ENCODE data around the gene SIGLEC10. TPM values are rescaled to one million over a fixed set of nuclear protein-coding genes. Genes with fewer than 3 reads are reported as not detected.

Gene SIGLEC10
- polyA plus RNA-seq, 1 donor (not counting 4 experiments of a cell fraction or from before 2014, with no cell fraction given): not detected

DNA sequence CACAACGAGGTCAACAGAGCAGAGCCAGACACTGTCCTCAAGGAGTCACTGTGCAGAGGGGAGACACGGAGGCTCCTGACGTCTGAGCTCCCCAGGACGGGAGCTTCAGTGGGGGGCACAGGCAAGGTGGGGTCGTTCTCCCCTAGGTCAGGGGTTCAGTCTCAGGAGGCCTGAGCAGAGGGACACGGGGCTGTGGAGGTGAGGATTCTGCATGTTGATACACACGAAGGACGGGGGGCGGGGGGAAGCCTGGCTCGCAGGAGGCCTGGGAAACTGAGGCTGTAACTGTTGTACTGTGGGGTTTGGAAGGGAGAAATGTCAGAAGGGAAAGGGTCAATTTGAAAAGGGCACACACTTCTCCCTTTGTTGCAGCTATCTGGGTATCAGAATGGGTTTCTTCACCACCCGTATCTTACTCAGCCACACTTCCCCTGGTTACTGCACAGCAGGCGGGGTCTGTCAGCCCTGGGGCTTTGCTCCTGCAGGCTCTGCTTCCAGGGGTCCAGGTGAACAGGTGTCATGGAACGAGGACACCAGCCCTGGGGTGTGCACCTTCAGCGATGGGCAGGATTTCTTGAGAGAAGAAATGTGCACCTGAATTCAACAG is 41.6 kb upstream of the SIGLEC10 start:
- H4K20me1 ChIP-seq (ENCODE audit: control insufficient read depth, extremely low read depth, insufficient read depth, low read length): no peaks in the 10 kb centered on the region
- H3K27ac ChIP-seq (ENCODE audit: control insufficient read depth, insufficient read depth, low read length): no peak overlapping the region
- H3K4me3 ChIP-seq (ENCODE audit: control insufficient read depth in 2 of 3, extremely low read depth in 1 of 3, insufficient read depth in 2 of 3, low read depth in 1 of 3, low read length in 3 of 3): no peak overlapping the region
- H3K36me3 ChIP-seq (ENCODE audit: control insufficient read depth in 2 of 2, extremely low read depth in 1 of 2, insufficient read depth in 2 of 2, low read length in 2 of 2): no peaks in the 10 kb centered on the region
- no peak for FAIRE-seq
- DNase-seq (ENCODE audit: low read depth, low spot score): no peak
- no peak for TF ChIP-seq EZH2 (IDR thresholded peaks at IDR 0.05; ENCODE audit: low read length)
- TF ChIP-seq, protein P1, sequence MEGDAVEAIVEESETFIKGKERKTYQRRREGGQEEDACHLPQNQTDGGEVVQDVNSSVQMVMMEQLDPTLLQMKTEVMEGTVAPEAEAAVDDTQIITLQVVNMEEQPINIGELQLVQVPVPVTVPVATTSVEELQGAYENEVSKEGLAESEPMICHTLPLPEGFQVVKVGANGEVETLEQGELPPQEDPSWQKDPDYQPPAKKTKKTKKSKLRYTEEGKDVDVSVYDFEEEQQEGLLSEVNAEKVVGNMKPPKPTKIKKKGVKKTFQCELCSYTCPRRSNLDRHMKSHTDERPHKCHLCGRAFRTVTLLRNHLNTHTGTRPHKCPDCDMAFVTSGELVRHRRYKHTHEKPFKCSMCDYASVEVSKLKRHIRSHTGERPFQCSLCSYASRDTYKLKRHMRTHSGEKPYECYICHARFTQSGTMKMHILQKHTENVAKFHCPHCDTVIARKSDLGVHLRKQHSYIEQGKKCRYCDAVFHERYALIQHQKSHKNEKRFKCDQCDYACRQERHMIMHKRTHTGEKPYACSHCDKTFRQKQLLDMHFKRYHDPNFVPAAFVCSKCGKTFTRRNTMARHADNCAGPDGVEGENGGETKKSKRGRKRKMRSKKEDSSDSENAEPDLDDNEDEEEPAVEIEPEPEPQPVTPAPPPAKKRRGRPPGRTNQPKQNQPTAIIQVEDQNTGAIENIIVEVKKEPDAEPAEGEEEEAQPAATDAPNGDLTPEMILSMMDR (optimal IDR thresholded peaks at IDR 0.05 in 1 of 3, IDR thresholded peaks at IDR 0.05 in 1 of 3, conservative IDR thresholded peaks at IDR 0.05 in 1 of 3; ENCODE audit: extremely low read depth in 1 of 3, insufficient read depth in 2 of 3, low read length in 3 of 3): no peak
- H3K79me2 ChIP-seq (ENCODE audit: control insufficient read depth, insufficient read depth, low read length): no peaks in the 10 kb centered on the region
- no peak overlapping the region for H3K4me2 ChIP-seq (ENCODE audit: control insufficient read depth, extremely low read depth, insufficient read depth, low read depth, low read length)
- no peaks in the 10 kb centered on the region for H3K9me3 ChIP-seq (ENCODE audit: control insufficient read depth, low read depth, low read length)
- no peaks in the 10 kb centered on the region for H3K4me1 ChIP-seq (ENCODE audit: control insufficient read depth, extremely low read depth, insufficient read depth, low read length)
- H3K27me3 ChIP-seq (ENCODE audit: control insufficient read depth, extremely low read depth, insufficient read depth, low read length): no peaks in the 10 kb centered on the region
- no peaks in the 10 kb centered on the region for H3K9me1 ChIP-seq (ENCODE audit: control insufficient read depth, extremely low read depth, insufficient read depth, low read length)
- dilution Hi-C loops (cut with MboI; ENCODE audit: extremely low pct_ligation_motif_present, low sequenced_read_pairs): no loop called here
- no peak overlapping the region for H2AFZ ChIP-seq (ENCODE audit: control insufficient read depth, low read length)
- H3K9ac ChIP-seq (ENCODE audit: control insufficient read depth, extremely low read depth, insufficient read depth, low read length): no peak overlapping the region

GRCh38 chr19:51458051-51458645 is 40.7 kb upstream of the SIGLEC10 start, which contains the start of gene SIGLEC8:
SIGLEC8 (minus strand) TSS chr19:51458454; CDS start chr19:51458387, 67 bp downstream.
- FAIRE-seq (no peak), DNase-seq (ENCODE audit: low read depth, low spot score) (no peak)
- H2AFZ ChIP-seq (ENCODE audit: control insufficient read depth, low read length): no peak within 1 kb of the TSS
- dilution Hi-C loops (cut with MboI; ENCODE audit: extremely low pct_ligation_motif_present, low sequenced_read_pairs): no loop called here
- H3K9me3 ChIP-seq (ENCODE audit: control insufficient read depth, low read depth, low read length): no peaks in the 10 kb centered on the region
- H4K20me1 ChIP-seq (ENCODE audit: control insufficient read depth, extremely low read depth, insufficient read depth, low read length): no peaks in the 10 kb centered on the region
- H3K36me3 ChIP-seq (ENCODE audit: control insufficient read depth in 2 of 2, extremely low read depth in 1 of 2, insufficient read depth in 2 of 2, low read length in 2 of 2): no peaks in the 10 kb centered on the region
- no peaks in the 10 kb centered on the region for H3K9me1 ChIP-seq (ENCODE audit: control insufficient read depth, extremely low read depth, insufficient read depth, low read length)
- H3K27me3 ChIP-seq (ENCODE audit: control insufficient read depth, extremely low read depth, insufficient read depth, low read length): no peaks in the 10 kb centered on the region
- no peak within 1 kb of the TSS for H3K4me3 ChIP-seq (ENCODE audit: control insufficient read depth in 2 of 3, extremely low read depth in 1 of 3, insufficient read depth in 2 of 3, low read depth in 1 of 3, low read length in 3 of 3)
- TF ChIP-seq, protein P1 (optimal IDR thresholded peaks at IDR 0.05 in 1 of 3, IDR thresholded peaks at IDR 0.05 in 1 of 3, conservative IDR thresholded peaks at IDR 0.05 in 1 of 3; ENCODE audit: extremely low read depth in 1 of 3, insufficient read depth in 2 of 3, low read length in 3 of 3): no peak
- no peak for TF ChIP-seq EZH2 (IDR thresholded peaks at IDR 0.05; ENCODE audit: low read length)
- no peak within 1 kb of the TSS for H3K9ac ChIP-seq (ENCODE audit: control insufficient read depth, extremely low read depth, insufficient read depth, low read length)
- no peaks in the 10 kb centered on the region for H3K4me1 ChIP-seq (ENCODE audit: control insufficient read depth, extremely low read depth, insufficient read depth, low read length)
- H3K4me2 ChIP-seq (ENCODE audit: control insufficient read depth, extremely low read depth, insufficient read depth, low read depth, low read length): no peak within 1 kb of the TSS
- H3K27ac ChIP-seq (ENCODE audit: control insufficient read depth, insufficient read depth, low read length): no peak within 1 kb of the TSS
- H3K79me2 ChIP-seq (ENCODE audit: control insufficient read depth, insufficient read depth, low read length): no peaks in the 10 kb centered on the region
